Fibroblast of skin of scalp (primary cell): ENCODE results near the gene TMEM178A.

Source experiments
- DNase-seq: peaks from one replicate; pipeline ENCODE4 v3.0.0-alpha.2; 2013

Gene TMEM178A

GRCh38 chr2:39682066-39682692, 16.5 kb downstream of the TMEM178A start:
- DNase-seq: no peak

DNA sequence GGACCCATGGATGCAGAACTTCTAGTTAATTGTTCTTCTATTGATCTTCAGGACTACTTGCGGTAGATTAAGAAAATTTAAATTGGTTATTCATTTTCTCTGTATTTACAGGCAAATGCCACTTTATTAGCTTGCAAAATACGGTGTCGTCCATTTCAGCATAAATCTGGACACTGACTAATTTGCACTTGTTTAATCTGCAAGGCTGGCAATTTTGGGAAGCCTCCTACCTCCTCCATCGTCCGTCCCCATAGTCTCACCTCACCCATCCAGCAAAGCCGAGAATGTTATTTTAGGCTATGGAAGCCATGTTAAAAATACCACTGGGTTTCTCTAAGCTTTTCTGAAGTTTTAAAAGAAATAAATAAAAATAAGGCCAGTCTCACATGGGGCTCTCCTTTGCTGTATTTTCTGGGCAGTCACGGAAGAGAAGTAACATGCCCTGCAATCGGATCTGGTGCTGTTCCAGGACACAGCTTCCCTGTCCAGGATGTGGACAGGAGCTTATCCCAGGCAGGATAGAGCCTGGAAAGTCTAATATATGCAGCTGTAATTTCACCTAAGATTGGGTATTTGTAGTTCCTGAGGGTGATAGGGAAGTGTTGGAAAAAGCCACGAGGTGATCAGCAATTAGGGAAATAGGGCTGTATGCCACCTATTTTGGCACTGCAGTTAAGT, 17.4 kb downstream of the TMEM178A start:
- DNase-seq: no peak

DNA sequence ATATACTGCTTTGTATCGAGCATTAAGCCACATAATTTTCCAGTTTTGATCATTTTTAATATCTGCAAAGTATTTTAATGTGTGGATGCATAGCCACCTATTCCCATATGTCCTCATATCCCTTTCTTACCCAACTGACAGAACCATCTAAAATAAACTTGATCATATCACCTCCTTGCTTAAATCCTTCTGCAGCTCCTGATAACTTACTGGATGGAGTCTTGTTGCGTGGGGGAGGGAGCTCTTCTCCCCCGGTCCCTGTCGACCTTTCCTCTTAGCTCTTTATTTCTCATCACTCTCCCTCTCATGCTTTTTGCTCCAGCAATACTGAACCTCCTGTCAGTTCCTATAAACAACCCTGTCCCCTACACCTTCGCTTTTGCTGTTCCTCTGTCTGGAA, 18.7 kb downstream of the TMEM178A start:
- DNase-seq: no peak

DNA sequence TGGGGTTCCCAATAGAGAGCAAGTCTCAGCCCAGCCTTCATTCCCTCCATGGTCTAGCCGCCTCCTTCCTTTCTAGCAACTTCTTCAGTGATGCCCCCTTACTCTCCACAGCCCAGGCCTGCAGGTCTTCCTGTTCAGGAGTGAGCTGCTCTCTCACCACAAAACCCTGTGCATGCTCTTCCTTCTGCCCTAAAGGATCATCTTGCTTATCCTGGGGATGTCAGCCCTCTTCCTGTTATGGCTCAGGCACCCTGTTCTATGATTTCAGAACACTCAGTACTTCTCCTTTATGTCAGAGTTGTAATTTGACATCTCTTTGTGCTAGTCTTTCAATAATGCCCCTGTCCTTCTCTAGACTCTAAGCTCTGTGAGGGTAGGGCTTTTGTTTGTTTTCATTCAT, 19.4 kb downstream of the TMEM178A start:
- no peak for DNase-seq

DNA sequence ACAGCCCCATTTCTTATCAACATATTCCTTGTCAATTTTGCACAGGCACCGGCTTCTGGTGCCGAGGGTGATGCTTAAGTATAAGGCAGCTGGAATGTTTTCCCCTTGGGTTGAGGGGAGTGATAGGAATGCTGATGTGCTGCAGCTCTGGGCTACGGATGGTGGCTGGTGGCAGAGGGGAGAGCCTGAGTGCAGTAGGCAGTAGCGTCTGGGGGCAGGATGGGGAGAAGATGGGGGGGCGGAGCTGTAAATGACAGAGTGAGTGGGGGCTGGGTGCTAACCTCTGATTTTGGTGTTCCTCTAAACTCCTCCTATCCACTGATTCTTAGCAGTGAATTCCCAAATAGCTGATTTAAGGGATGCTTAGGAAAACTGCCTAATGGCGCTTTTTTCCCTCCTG, 20.7 kb downstream of the TMEM178A start:
- no peak for DNase-seq

- DNase-seq: no peak
Measured at GRCh38 chr2:39688181-39688580, 22.5 kb downstream of the TMEM178A start.

- DNase-seq: no peak
Measured at GRCh38 chr2:39689272-39689841, 23.6 kb downstream of the TMEM178A start.

GRCh38 chr2:39689876-39690275, 24.2 kb downstream of the TMEM178A start:
- DNase-seq: no peak

- no peak for DNase-seq
Measured at GRCh38 chr2:39693245-39693644, 27.5 kb downstream of the TMEM178A start.

GRCh38 chr2:39696101-39696553, 30.4 kb downstream of the TMEM178A start:
- peak; percentile 68 for DNase-seq

DNA sequence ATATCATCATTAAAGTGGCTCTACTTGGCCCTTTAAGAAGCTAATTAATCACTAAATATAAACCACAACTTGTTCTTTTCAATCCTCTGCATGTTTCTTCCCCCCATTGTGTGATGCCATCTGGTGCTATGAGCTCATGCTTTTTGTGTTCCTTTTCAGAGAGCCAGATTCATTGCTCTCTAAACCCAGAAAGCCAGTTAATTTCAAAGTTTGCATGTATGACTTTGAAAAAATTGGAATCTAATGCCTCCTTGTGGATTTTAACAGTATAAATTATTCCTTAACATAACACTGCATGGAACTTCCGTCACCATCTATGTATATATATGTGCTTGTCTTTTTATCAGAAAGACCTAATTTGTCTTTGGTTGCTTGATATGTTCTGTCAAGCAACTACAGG, 31.1 kb downstream of the TMEM178A start:
- DNase-seq: peak; percentile 64

- DNase-seq: no peak
Measured at GRCh38 chr2:39697454-39697853, 31.7 kb downstream of the TMEM178A start.

GRCh38 chr2:39701137-39701536, 35.4 kb downstream of the TMEM178A start:
- DNase-seq: no peak

- no peak for DNase-seq
Measured at GRCh38 chr2:39703181-39703872, 37.6 kb downstream of the TMEM178A start.

- DNase-seq: no peak
Measured at GRCh38 chr2:39704540-39704939, 38.8 kb downstream of the TMEM178A start.

DNA sequence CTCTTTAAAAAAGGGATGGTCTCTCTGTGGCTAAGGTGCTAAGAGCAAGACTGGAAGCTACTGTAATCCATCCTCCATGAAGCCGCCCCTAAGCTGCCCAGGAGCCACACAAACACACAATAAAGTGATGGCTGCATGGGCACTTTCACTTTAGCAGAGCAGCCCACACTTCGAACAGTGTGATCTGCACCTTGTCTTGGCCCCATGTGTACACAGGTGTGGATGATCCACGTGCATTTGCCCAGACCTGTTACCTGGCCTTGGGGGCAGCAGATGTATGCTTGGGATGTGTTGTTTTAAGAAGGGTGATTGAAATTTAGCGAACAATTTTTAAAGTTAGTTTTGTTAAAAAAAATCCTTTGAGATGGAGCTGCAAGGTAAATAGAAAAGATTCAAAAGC, 39.9 kb downstream of the TMEM178A start:
- no peak for DNase-seq

- no peak for DNase-seq
Measured at GRCh38 chr2:39706312-39706711, 40.6 kb downstream of the TMEM178A start.

DNA sequence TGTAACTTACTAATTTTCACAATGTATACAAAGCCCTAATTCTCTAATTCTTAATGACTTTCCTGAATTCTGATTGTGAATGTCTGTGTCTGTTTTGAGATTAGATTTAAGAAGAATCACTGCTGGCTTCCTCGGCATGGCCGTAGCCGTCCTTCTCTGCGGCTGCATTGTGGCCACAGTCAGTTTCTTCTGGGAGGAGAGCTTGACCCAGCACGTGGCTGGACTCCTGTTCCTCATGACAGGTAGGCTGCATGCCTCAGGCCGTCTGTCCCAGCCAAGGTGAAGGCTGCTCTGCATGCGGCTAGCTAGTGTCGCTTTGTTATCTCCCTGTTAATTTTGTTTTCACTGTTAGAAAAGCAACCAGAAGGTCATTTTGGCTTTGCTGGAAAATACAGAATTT, 41.2 kb downstream of the TMEM178A start:
- no peak for DNase-seq

GRCh38 chr2:39708003-39708402, 42.3 kb downstream of the TMEM178A start:
- DNase-seq: no peak

GRCh38 chr2:39710807-39711206, 45.1 kb downstream of the TMEM178A start:
- DNase-seq: no peak

- DNase-seq: no peak
Measured at GRCh38 chr2:39712953-39713352, 47.2 kb downstream of the TMEM178A start.

DNA sequence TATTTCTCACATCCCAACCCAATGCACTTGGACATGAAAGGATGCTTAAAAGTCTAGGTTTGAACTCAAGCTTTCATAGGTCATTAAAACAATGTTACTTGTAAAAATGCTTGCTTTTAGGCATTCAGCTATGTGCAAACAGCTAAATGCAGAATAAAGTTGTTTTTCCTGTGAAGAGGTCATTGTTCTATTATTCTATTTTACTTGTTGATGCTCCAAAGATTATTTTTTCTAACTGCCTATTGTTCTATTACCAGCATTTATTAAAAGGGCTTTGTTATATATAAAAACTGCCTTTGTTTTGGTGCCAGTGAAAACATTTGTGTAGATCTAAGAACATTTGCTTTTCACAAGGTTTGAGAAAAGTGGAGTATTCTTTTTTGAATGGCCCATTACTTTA, 49.4 kb downstream of the TMEM178A start:
- no peak for DNase-seq

DNA sequence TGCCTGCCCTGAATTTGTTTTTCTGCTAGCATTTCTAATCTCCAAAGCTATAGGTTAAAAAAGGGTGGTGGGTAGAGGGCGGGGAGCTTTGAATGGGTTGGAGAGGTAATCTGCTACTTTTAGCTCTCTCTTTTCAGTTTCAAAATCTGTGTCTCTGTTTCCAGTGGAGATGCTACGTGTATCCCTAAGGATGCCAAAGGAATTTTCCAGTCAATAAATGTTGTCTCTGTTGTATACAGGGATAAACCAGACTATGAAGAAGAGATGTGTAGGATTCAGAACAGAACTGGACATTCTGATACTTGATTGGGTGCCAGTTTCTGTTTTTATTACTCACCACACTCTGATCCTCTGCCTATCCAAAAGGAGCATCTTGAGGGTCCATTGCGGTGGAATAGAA, 50.1 kb downstream of the TMEM178A start:
- DNase-seq: no peak

- no peak for DNase-seq
Measured at GRCh38 chr2:39717067-39717466, 51.4 kb downstream of the TMEM178A start.
